Muscle layer of duodenum (tissue), 2 donors: ENCODE measurements around the gene RHBDD1.
"Not testable (repeated sequence)": the region's sequence is repeated elsewhere in the genome, so short reads cannot be mapped to it uniquely, and the experiment has no call there.

Experiments
- H3K27ac ChIP-seq: one replicate; pipeline ENCODE4 v1.7.0; 2013; ENCODE audit warnings: mild to moderate bottlenecking, low read length
- H3K27me3 ChIP-seq: one replicate; pipeline ENCODE4 v1.7.0; 2013; ENCODE audit warnings: low read depth, mild to moderate bottlenecking, control low read depth, low read length
- H3K36me3 ChIP-seq, 2 donors: one replicate each; pipeline ENCODE4 v1.7.0; 2013; ENCODE audit warnings: low read length in 2 of 2, control low read depth in 1 of 2, mild to moderate bottlenecking in 1 of 2; ENCODE audit not compliant: insufficient read depth in 2 of 2, control insufficient read depth in 1 of 2
- H3K4me1 ChIP-seq, 2 donors: one replicate each; pipeline ENCODE4 v1.7.0; 2013; ENCODE audit warnings: low read length in 2 of 2, mild to moderate bottlenecking in 2 of 2, control low read depth in 1 of 2, moderate library complexity in 1 of 2; ENCODE audit not compliant: insufficient read depth in 2 of 2, control insufficient read depth in 1 of 2
- H3K4me3 ChIP-seq, 2 donors: one replicate each; pipeline ENCODE4 v1.7.0; 2013; ENCODE audit warnings: low read length in 2 of 2, low read depth in 1 of 2, mild to moderate bottlenecking in 1 of 2
- H3K9me3 ChIP-seq, 2 donors: one replicate each; pipeline ENCODE4 v1.7.0; 2013; ENCODE audit warnings: low read length in 2 of 2, control low read depth in 1 of 2, mild to moderate bottlenecking in 1 of 2; ENCODE audit not compliant: control insufficient read depth in 1 of 2
- donor health status: healthy.

RHBDD1 gene

DNA sequence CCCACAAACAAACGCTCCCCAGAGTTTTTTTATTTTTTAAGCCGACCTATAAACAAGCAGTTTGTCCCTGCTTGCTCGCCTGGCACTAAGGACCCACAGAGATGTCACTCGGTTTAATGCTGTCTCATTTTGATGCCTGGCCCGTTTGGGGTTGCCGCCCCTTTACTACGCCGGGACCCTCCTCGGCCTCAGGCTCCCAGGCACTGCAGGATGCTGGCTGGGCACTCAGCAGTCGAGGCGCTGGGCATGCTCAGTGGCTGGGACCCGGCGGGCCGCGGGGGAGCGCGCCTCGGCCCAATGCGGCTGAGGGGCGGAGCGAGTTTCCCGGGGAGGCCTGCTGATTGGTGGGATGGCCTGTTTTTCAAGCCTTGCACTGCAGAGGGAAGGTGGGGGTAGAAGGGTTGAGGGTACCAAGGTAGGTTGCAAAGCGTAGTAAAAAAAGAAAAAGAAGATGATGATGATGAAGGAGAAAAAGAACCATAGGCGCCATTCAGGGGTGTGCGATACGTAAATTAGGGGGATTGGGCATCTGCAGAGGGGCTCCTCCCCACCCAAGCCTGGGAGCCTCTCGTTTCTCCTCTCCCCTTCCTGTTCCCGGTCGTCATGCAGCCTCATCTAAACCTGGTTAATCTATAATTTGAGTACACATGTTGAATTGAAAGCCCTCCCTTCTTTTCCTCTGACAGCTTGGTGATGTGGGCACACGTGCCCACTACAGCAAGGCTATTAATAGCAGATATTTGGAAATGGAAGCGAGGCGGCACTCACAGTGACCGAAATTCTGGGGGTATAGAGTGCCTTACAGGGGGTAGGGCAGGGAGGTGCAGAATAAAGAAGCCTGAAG, 34.7 kb upstream of the RHBDD1 start:
- H3K36me3 ChIP-seq = no peaks in the 10 kb centered on the region
- peaks cover 0 to 18% of the 10 kb centered on the region in 2 donors for H3K4me1 ChIP-seq
- peak overlapping the region; percentile 80 for H3K27ac ChIP-seq
- H3K9me3 ChIP-seq = no peaks in the 10 kb centered on the region
- peak overlapping the region; percentile 57 to 91 for H3K4me3 ChIP-seq
- no peaks in the 10 kb centered on the region for H3K27me3 ChIP-seq

GRCh38 chr2:226802573-226802972, 33.3 kb upstream of the RHBDD1 start:
- no peaks in the 10 kb centered on the region for H3K36me3 ChIP-seq
- no peak overlapping the region for H3K27ac ChIP-seq
- H3K27me3 ChIP-seq = no peaks in the 10 kb centered on the region
- no peaks in the 10 kb centered on the region for H3K9me3 ChIP-seq
- H3K4me3 ChIP-seq = no peak overlapping the region
- peaks cover 0 to 16% of the 10 kb centered on the region in 2 donors for H3K4me1 ChIP-seq

DNA sequence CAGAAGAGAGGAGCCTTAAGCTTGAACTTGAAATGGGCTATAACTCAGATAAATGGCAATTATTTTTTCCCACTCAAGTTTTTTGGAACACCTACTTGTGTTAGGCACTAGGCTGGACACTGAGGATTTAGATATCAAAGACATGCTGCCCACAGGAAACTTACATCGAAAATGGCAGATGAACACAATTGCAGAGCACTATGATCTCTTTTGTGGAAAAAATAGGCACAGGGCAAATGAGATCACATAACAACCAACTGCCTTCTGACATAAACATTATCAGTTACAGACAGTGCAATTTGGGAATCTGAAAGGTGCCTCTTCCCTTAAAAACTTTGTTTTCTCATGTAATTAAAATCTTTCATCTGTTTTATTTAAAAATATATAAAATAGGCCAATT, 32.4 kb upstream of the RHBDD1 start:
- Histone ChIP-seq H3K9me3 (no peaks in the 10 kb centered on the region), H3K27me3 (no peaks in the 10 kb centered on the region), H3K27ac (no peak overlapping the region), H3K4me1 (peaks cover 0 to 16% of the 10 kb centered on the region in 2 donors), H3K4me3 (no peak overlapping the region), H3K36me3 (no peaks in the 10 kb centered on the region)

DNA sequence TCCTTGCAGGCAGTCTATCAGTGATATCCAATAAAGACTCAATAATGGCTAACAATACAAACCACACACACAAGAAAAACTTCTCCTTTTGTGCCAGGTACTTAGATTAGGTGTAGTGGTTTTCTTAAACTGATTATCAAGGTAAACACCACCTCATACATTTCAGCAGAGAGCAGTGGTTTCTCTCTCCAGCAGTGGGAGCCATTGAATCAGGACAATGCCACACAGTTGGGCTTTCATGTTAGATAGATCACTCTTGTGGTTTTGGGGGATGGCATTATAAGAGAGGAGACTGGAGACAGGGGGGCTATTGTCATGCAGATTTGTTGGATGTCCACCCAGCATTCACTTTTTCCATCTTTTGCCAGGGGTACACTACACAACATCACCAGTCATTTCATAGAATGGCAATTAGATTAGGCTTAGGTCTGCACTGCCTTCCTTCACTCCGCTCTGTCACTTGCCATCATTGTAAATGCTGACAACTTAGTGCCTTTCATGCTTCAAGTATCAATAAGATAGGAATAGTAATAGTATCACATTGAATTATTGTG, 22.6 kb upstream of the RHBDD1 start:
- no peaks in the 10 kb centered on the region for H3K4me1 ChIP-seq
- H3K9me3 ChIP-seq = no peaks in the 10 kb centered on the region
- H3K27me3 ChIP-seq = no peaks in the 10 kb centered on the region
- no peaks in the 10 kb centered on the region for H3K36me3 ChIP-seq
- no peak overlapping the region for H3K27ac ChIP-seq
- no peak overlapping the region for H3K4me3 ChIP-seq

DNA sequence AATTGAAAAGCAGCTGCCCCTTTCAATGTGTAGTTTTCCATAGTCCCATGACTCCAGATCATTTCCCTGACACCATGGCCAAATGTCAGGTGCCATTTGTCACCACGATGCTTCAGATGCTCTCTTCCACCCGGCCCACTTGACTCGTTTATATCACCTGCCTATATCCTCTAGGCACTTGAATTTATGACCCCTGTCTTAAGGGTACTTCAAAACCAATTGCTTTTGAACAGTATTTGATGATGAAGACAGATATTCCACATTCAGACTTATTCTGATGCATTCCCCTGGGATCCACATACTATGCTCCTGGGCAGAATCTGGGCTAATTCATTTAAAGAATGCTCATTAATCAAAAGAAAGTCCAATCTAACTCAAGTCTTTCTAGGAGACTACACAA, 16.9 kb upstream of the RHBDD1 start:
- Histone ChIP-seq H3K36me3 (no peaks in the 10 kb centered on the region), H3K4me3 (no peak overlapping the region), H3K4me1 (no peaks in the 10 kb centered on the region), H3K9me3 (peaks cover 0 to 2% of the 10 kb centered on the region in 2 donors), H3K27me3 (no peaks in the 10 kb centered on the region), H3K27ac (no peak overlapping the region)

DNA sequence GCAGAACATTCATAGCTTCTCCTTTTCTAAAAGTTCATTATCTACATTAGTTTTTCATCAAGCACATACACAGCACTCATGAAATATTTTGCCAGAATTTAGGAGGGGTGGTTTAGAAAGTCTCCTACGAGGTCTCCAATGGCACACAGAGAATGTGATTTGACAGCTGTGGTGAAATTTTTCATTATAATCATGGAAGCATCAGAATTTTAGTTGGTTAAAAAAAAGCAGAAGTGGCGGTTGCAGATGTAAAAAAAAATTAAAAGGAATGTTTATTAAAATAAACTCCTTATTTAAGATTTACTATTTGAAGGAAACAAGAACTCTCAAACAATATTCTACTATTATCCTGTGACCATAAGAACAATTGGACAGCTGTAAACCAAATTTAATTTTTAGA, 10.8 kb upstream of the RHBDD1 start:
- Histone ChIP-seq H3K4me3 (no peak overlapping the region), H3K36me3 (no peaks in the 10 kb centered on the region), H3K4me1 (no peaks in the 10 kb centered on the region), H3K27ac (no peak overlapping the region), H3K27me3 (no peaks in the 10 kb centered on the region), H3K9me3 (peaks cover 0 to 2% of the 10 kb centered on the region in 2 donors)

- Histone ChIP-seq H3K9me3 (peaks cover 0 to 2% of the 10 kb centered on the region in 2 donors), H3K27me3 (no peaks in the 10 kb centered on the region), H3K36me3 (no peaks in the 10 kb centered on the region), H3K4me1 (no peaks in the 10 kb centered on the region), H3K27ac (no peak overlapping the region), H3K4me3 (no peak overlapping the region)
Observed at GRCh38 chr2:226828191-226828590, 7.7 kb upstream of the RHBDD1 start.

GRCh38 chr2:226829721-226830631, 5.9 kb upstream of the RHBDD1 start:
- H3K27ac ChIP-seq = no peak overlapping the region
- H3K4me1 ChIP-seq = peaks cover 0 to 2% of the 10 kb centered on the region in 2 donors
- no peak overlapping the region for H3K4me3 ChIP-seq
- no peaks in the 10 kb centered on the region for H3K36me3 ChIP-seq
- H3K27me3 ChIP-seq = no peaks in the 10 kb centered on the region
- no peaks in the 10 kb centered on the region for H3K9me3 ChIP-seq

DNA sequence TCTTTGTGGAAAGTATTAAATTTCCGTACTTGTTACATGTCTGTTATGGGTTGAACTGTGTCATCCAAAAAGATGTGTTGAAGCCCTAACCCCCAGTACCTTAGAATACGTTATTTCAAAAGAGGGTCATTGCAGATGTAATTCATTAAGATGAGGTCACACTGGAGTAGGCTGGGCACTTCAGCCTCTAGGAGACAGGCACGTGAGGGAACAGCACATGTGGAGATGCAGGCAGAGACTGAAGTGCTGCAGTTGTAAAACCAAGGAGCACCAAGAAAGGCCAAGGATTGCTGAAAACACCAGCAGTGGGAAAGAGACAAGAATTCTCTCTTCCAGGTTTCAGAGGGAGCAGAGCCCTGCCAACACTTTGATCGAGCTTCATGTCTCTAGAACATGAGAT, 4.6 kb upstream of the RHBDD1 start:
- Histone ChIP-seq H3K4me1 (peaks cover 0 to 8% of the 10 kb centered on the region in 2 donors), H3K36me3 (no peaks in the 10 kb centered on the region), H3K27ac (no peak overlapping the region), H3K4me3 (no peak overlapping the region), H3K9me3 (no peaks in the 10 kb centered on the region), H3K27me3 (no peaks in the 10 kb centered on the region)

GRCh38 chr2:226832061-226832460, 3.8 kb upstream of the RHBDD1 start:
- H3K4me3 ChIP-seq = no peak overlapping the region
- no peaks in the 10 kb centered on the region for H3K9me3 ChIP-seq
- H3K27me3 ChIP-seq = no peaks in the 10 kb centered on the region
- peaks cover 5 to 13% of the 10 kb centered on the region in 2 donors for H3K4me1 ChIP-seq
- no peak overlapping the region for H3K27ac ChIP-seq
- H3K36me3 ChIP-seq = no peaks in the 10 kb centered on the region

DNA sequence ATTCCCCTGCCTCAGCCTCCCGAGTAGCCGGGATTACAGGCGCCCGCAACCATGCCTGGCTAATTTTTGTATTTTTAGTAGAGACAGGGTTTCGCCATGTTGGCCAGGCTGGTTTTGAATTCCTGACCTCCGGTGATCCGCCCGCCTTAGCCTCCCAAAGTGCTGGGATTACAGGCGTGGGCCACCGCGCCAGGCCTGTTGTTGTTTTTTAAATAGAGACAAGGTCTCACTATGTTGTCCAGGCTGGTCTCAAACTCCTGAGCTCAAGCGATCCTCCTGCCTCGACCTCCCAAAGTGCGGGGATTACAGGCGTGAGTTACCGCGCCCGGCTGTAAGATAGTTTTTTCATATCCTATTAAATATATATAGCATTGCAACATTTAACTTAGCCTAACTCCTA, 974 bp upstream of the RHBDD1 start:
- H3K9me3 ChIP-seq, H3K27ac ChIP-seq, H3K27me3 ChIP-seq, H3K36me3 ChIP-seq: not testable (repeated sequence)
- peak overlapping the region; percentile 70 to 79 for H3K4me3 ChIP-seq
- peaks cover 12 to 20% of the 10 kb centered on the region in 2 donors for H3K4me1 ChIP-seq
